Naive B cell (primary cell): ENCODE data around the gene WNK2. TPM values are rescaled to one million over a fixed set of nuclear protein-coding genes. Genes with fewer than 3 reads are reported as not detected.

Source experiments
- ATAC-seq, 2 donors: fragments of 150-1000 bp; cut with Tn5 transposase; 2 replicates each; pipeline ENCODE4 v1.10.0; 2021; ENCODE audit warnings: low read depth in 2 of 2, mild to moderate bottlenecking in 2 of 2, moderate library complexity in 2 of 2
- DNase-seq: peaks from one replicate; pipeline ENCODE4 v3.0.0; 2022
- H3K27ac Mint-ChIP-seq, 6 donors: one replicate each; pipeline ENCODE4 v1.8.0; 2020 to 2022; ENCODE audit warnings: mild to moderate bottlenecking in 6 of 6, mixed read lengths in 6 of 6, moderate library complexity in 5 of 6, inconsistent platforms in 2 of 6
- H3K27me3 Mint-ChIP-seq, 3 donors: one replicate each; pipeline ENCODE4 v1.8.0; 2021 to 2022; ENCODE audit warnings: mixed read lengths in 3 of 3, mild to moderate bottlenecking in 1 of 3
- H3K36me3 Mint-ChIP-seq, 2 donors: one replicate each; pipeline ENCODE4 v1.8.0; 2020 to 2022; ENCODE audit warnings: mixed read lengths in 2 of 2, inconsistent platforms in 1 of 2, mild to moderate bottlenecking in 1 of 2
- H3K4me1 Mint-ChIP-seq, 3 donors: one replicate each; pipeline ENCODE4 v1.8.0; 2020 to 2022; ENCODE audit warnings: mixed read lengths in 3 of 3, inconsistent platforms in 1 of 3, mild to moderate bottlenecking in 1 of 3, moderate library complexity in 1 of 3
- H3K4me3 Mint-ChIP-seq, 8 donors: one replicate each; pipeline ENCODE4 v1.8.0; 2020 to 2022; ENCODE audit warnings: mild to moderate bottlenecking in 8 of 8, mixed read lengths in 8 of 8, moderate library complexity in 8 of 8, inconsistent platforms in 2 of 8
- H3K9me3 Mint-ChIP-seq, 7 donors: one replicate each; pipeline ENCODE4 v1.8.0; 2020 to 2022; ENCODE audit warnings: mixed read lengths in 7 of 7, mild to moderate bottlenecking in 5 of 7, inconsistent platforms in 2 of 7, moderate library complexity in 1 of 7
- polyA plus RNA-seq, 6 donors: library from polyadenylated mRNA; unstranded; fragments of 300-500 nt; fragmentation: Illumina TruSeq; gene quantifications; one replicate each; pipeline ENCODE4 v1.2.3, GENCODE V29; 2021; ENCODE audit warnings: low read depth in 6 of 6

Gene WNK2
- polyA plus RNA-seq, 6 donors from 2014 or later: not detected

GRCh38 chr9:93266521-93267001, 82.6 kb downstream of the WNK2 start:
- DNase-seq (no peak), ATAC-seq (no peak)
- H3K27ac Mint-ChIP-seq: no peak overlapping the region
- H3K4me3 Mint-ChIP-seq: no peak overlapping the region
- peaks cover 34 to 43% (median 41%) of the 10 kb centered on the region in 3 donors for H3K4me1 Mint-ChIP-seq
- H3K9me3 Mint-ChIP-seq: peaks cover 0 to 5% (median 0%) of the 10 kb centered on the region in 7 donors
- H3K36me3 Mint-ChIP-seq: no peaks in the 10 kb centered on the region
- peaks cover 0 to 6% (median 0%) of the 10 kb centered on the region in 3 donors for H3K27me3 Mint-ChIP-seq

GRCh38 chr9:93267091-93267541, 83.2 kb downstream of the WNK2 start:
- H3K4me1 Mint-ChIP-seq: peaks cover 38 to 45% (median 44%) of the 10 kb centered on the region in 3 donors
- peak overlapping the region in 2 of 8 donors; percentile 25 to 77 for H3K4me3 Mint-ChIP-seq
- peaks cover 0 to 5% (median 0%) of the 10 kb centered on the region in 7 donors for H3K9me3 Mint-ChIP-seq
- ATAC-seq (no peak), DNase-seq (no peak)
- peaks cover 0 to 6% (median 0%) of the 10 kb centered on the region in 3 donors for H3K27me3 Mint-ChIP-seq
- H3K27ac Mint-ChIP-seq: no peak overlapping the region
- H3K36me3 Mint-ChIP-seq: no peaks in the 10 kb centered on the region

DNA sequence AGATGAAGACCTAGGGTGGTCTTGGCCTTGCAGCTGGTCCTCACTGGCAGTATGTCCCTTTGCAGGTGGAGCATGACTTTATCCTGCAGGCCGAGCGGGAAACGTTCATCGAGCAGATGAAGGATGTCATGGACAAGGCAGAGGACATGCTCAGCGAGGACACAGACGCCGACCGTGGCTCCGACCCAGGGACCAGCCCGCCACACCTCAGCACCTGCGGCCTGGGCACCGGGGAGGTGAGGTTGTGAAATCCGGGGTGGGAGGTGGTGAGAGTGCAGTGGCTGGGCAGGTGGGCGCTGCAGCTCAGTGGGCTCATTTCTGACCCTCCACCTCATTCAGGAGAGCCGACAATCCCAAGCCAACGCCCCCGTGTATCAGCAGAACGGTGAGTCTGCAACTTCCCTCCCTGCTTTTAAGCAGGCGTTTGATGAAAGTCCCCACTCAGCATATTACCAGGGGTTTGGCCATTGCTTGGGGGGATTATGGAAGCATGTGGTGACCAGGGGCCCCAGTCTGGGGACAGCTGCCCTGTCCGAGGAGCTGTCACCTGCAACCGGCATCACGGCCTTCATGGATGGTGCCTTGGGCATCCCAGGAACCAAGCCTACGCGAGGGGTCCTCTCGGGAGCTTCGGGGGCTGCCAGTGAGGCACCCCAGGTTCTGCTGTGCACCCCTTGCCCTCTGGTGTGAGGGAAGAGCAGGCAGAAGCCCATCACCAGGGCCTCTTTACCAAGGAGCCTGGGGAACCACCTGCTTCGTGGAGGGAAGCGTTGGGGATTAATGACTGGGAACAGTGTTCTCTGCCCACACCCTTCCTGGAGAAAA, 84.0 kb downstream of the WNK2 start:
- no peak for ATAC-seq
- Mint-ChIP-seq H3K36me3 (no peaks in the 10 kb centered on the region), H3K27ac (peak overlapping the region in 4 of 6 donors; percentile 41 to 72 (median 44)), H3K9me3 (peaks cover 0 to 5% (median 0%) of the 10 kb centered on the region in 7 donors), H3K4me3 (peak overlapping the region; percentile 76 to 96 (median 86)), H3K4me1 (peaks cover 38 to 45% (median 44%) of the 10 kb centered on the region in 3 donors), H3K27me3 (peaks cover 0 to 4% (median 0%) of the 10 kb centered on the region in 3 donors)
- no peak for DNase-seq

DNA sequence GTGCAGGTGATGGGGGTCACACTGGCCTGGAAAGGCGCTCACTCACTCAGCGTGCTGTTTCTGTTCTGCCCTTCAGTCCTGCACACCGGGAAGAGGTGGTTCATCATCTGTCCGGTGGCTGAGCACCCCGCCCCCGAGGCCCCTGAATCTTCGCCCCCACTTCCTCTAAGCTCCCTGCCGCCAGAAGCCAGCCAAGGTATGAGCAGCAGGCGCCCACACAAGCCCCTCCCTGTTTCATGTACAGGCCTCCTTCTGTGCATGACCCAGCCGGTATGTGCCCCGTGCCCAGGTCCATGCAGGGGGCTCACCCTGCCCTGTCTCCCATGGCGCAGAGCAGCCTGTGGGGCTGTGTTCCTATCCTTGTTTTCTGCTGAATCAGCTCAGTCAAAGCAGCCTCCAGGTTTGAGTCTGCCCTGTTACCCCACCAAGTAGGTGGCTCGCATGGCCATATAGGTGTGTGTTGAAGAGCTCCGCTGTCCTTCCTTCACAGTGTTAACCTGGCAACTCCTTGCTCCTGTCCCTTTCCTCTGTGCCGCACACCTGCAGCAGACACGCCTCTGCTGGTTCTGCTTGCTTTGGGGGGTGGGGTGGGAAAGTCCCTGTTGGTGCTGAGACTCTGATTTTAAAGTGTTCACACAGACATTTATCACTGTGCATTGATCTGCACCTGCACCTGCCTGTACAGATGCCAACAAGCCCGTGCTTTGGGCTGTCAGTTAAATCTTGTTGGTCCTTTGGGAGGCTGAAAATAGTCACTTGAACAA, 84.8 kb downstream of the WNK2 start:
- peaks cover 38 to 45% (median 44%) of the 10 kb centered on the region in 3 donors for H3K4me1 Mint-ChIP-seq
- DNase-seq: peak; percentile 59
- H3K9me3 Mint-ChIP-seq: peaks cover 0 to 5% (median under 1%) of the 10 kb centered on the region in 7 donors
- H3K36me3 Mint-ChIP-seq: no peaks in the 10 kb centered on the region
- H3K4me3 Mint-ChIP-seq: peak overlapping the region; percentile 76 to 96 (median 86)
- peak overlapping the region; percentile 62 to 97 (median 88) for H3K27ac Mint-ChIP-seq
- peak; percentile 85 to 87 for ATAC-seq
- peaks cover 0 to 2% (median under 1%) of the 10 kb centered on the region in 3 donors for H3K27me3 Mint-ChIP-seq

- peaks cover 7 to 15% (median 11%) of the 10 kb centered on the region in 3 donors for H3K27me3 Mint-ChIP-seq
- peak overlapping the region in 1 of 6 donors; percentile 12 for H3K27ac Mint-ChIP-seq
- peak; percentile 11 for DNase-seq
- peaks cover 0 to 2% of the 10 kb centered on the region in 2 donors for H3K36me3 Mint-ChIP-seq
- H3K4me3 Mint-ChIP-seq: peak overlapping the region in 7 of 8 donors; percentile 10 to 82 (median 58)
- H3K9me3 Mint-ChIP-seq: peaks cover 0 to 9% (median 5%) of the 10 kb centered on the region in 7 donors
- peaks cover 38 to 45% (median 44%) of the 10 kb centered on the region in 3 donors for H3K4me1 Mint-ChIP-seq
- peak in 1 of 2 donors; percentile 20 for ATAC-seq
Observed at GRCh38 chr9:93270976-93271375, 87.0 kb downstream of the WNK2 start.

GRCh38 chr9:93276973-93277372, 93.0 kb downstream of the WNK2 start:
- Mint-ChIP-seq H3K4me1 (peaks cover 8 to 17% (median 15%) of the 10 kb centered on the region in 3 donors), H3K27me3 (peaks cover 45 to 62% (median 56%) of the 10 kb centered on the region in 3 donors), H3K36me3 (peaks cover 0 to 4% of the 10 kb centered on the region in 2 donors), H3K4me3 (peak overlapping the region in 5 of 8 donors; percentile 1 to 79 (median 38)), H3K27ac (peak overlapping the region in 2 of 6 donors; percentile 47 to 70), H3K9me3 (peaks cover 0 to 18% (median 6%) of the 10 kb centered on the region in 7 donors)
- DNase-seq (peak; percentile 45), ATAC-seq (peak; percentile 97)

GRCh38 chr9:93278144-93278543, 94.2 kb downstream of the WNK2 start:
- H3K27me3 Mint-ChIP-seq: peaks cover 57 to 67% (median 61%) of the 10 kb centered on the region in 3 donors
- peaks cover 0 to 18% (median 6%) of the 10 kb centered on the region in 7 donors for H3K9me3 Mint-ChIP-seq
- DNase-seq (no peak), ATAC-seq (no peak)
- no peak overlapping the region for H3K4me3 Mint-ChIP-seq
- no peak overlapping the region for H3K27ac Mint-ChIP-seq
- peaks cover 0 to 4% of the 10 kb centered on the region in 2 donors for H3K36me3 Mint-ChIP-seq
- peaks cover 8 to 17% (median 14%) of the 10 kb centered on the region in 3 donors for H3K4me1 Mint-ChIP-seq

DNA sequence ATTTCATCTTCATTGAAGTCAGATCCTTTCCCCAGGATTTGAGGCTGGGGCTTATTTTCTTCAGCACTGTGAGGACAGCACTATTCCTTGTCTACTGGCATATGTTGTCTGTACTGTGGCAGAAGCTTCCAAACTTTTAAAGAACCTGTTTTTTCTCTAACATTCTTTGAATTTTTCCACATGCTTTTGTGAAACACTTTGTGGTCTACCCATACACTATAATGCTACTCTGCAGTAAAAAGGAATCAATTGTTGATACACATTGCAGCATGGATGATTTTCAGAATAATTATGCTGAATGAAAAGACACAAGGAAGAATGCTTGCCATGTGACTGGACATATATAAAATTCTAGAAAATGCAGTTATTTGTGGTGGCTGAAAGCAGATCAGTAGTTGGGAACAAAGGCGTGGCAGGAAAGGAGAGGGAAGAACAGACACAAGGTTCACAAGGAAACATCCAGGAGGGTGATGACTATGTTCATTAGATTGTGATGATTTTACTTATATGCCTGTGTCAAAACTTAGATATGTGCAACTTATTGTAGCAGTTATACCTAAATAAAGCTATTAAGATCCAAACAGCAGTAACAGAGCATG, 96.8 kb downstream of the WNK2 start:
- H3K4me1 Mint-ChIP-seq: peaks cover 8 to 19% (median 17%) of the 10 kb centered on the region in 3 donors
- H3K27ac Mint-ChIP-seq: no peak overlapping the region
- no peak overlapping the region for H3K4me3 Mint-ChIP-seq
- H3K9me3 Mint-ChIP-seq: peaks cover 0 to 21% (median 9%) of the 10 kb centered on the region in 7 donors
- no peak for DNase-seq
- ATAC-seq: no peak
- peaks cover 0 to 4% of the 10 kb centered on the region in 2 donors for H3K36me3 Mint-ChIP-seq
- peaks cover 57 to 64% (median 60%) of the 10 kb centered on the region in 3 donors for H3K27me3 Mint-ChIP-seq

DNA sequence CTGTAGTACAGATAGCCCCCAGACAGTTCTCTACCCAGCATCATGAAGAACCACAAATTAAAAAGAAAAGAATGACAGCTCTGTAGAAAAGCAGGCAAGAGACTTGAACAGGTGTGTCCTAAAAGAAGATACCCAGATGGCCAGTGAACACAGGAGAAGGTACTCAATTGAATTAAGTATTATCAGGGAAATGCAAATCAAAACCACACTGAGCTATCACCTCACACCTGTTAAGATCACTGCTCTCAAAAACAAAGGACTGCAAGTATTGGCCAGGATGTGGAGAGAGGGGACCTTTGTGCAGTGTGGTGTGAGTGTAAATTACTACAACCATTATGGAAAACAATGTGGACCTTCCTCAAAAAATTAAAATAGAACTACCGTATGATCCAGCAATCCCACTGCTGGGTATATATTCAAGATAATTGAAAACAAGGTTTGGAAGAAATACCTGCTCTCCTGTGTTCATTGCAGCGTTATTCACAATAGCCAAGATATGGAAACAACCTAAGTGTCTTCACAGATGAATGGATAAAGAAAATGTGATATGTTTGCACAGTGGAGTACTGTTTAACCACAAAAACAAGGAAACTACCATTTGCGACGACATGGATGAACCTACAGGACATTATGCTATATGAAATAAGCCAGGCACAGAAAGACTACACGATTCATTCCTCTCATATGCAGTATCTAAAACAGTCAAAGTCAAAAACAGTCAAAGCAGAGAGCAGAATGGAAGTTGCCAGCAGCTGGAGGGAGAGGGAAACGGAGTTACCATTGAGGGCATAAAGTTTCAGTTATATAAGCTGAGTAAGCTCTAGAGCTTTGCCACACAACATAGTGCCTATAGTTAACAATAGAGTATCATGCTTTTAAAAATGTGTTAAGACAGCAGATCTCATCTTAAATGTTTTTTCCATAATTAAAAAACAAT, 102.6 kb downstream of the WNK2 start:
- H3K4me3 Mint-ChIP-seq: peak overlapping the region in 2 of 8 donors; percentile 2 to 26
- peaks cover 0 to 10% (median 3%) of the 10 kb centered on the region in 7 donors for H3K9me3 Mint-ChIP-seq
- peaks cover 30 to 44% (median 36%) of the 10 kb centered on the region in 3 donors for H3K27me3 Mint-ChIP-seq
- peak overlapping the region in 1 of 6 donors; percentile 31 for H3K27ac Mint-ChIP-seq
- H3K36me3 Mint-ChIP-seq: no peaks in the 10 kb centered on the region
- H3K4me1 Mint-ChIP-seq: peaks cover 11 to 27% (median 22%) of the 10 kb centered on the region in 3 donors
- ATAC-seq: peak; percentile 76 to 87
- no peak for DNase-seq

GRCh38 chr9:93287189-93287552, 103.2 kb downstream of the WNK2 start:
- Mint-ChIP-seq H3K36me3 (no peaks in the 10 kb centered on the region), H3K4me1 (peaks cover 11 to 27% (median 22%) of the 10 kb centered on the region in 3 donors), H3K9me3 (peaks cover 0 to 10% (median 3%) of the 10 kb centered on the region in 7 donors), H3K27ac (peak overlapping the region in 1 of 6 donors; percentile 71), H3K4me3 (no peak overlapping the region), H3K27me3 (peaks cover 25 to 43% (median 31%) of the 10 kb centered on the region in 3 donors)
- no peak for ATAC-seq
- no peak for DNase-seq

- H3K4me1 Mint-ChIP-seq: peaks cover 11 to 27% (median 22%) of the 10 kb centered on the region in 3 donors
- peaks cover 0 to 10% (median 3%) of the 10 kb centered on the region in 7 donors for H3K9me3 Mint-ChIP-seq
- H3K27ac Mint-ChIP-seq: peak overlapping the region in 1 of 6 donors; percentile 76
- ATAC-seq (no peak), DNase-seq (no peak)
- H3K27me3 Mint-ChIP-seq: peaks cover 25 to 41% (median 27%) of the 10 kb centered on the region in 3 donors
- no peak overlapping the region for H3K4me3 Mint-ChIP-seq
- no peaks in the 10 kb centered on the region for H3K36me3 Mint-ChIP-seq
Observed at GRCh38 chr9:93287593-93287992, 103.7 kb downstream of the WNK2 start.

DNA sequence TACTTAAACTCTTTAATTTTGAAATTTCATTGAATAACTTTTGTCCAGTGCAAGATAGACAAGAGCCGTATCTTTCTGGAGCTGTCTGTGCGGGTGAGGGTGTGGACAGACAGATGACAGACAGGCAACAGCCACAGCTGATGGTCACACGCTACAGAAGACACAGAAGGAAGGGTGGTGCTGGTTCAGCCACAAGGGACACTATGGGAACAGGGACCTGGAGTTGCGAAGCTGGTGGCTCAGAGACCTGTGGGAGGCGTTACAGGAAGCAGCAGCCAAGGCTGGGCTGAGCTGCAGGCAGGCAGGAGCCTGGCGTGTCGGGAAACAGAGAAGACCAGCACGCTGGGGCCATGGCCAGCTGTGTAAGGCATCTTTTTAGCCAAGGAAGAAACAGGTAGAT, 104.4 kb downstream of the WNK2 start:
- Mint-ChIP-seq H3K27me3 (peaks cover 21 to 41% (median 21%) of the 10 kb centered on the region in 3 donors), H3K36me3 (no peaks in the 10 kb centered on the region), H3K27ac (no peak overlapping the region), H3K4me1 (peaks cover 11 to 27% (median 22%) of the 10 kb centered on the region in 3 donors), H3K9me3 (peaks cover 0 to 10% (median 3%) of the 10 kb centered on the region in 7 donors), H3K4me3 (no peak overlapping the region)
- no peak for ATAC-seq
- no peak for DNase-seq
